Gastroesophageal sphincter (tissue), 3 donors: ENCODE measurements around the gene DNAJC21.

Source experiments
- POLR2A ChIP-seq, 2 donors: fragments of 450-650 bp; IDR thresholded peaks; one replicate each; pipeline ENCODE4 v1.6.1; 2017; ENCODE audit warnings: antibody characterized with exemption in 2 of 2, mild to moderate bottlenecking in 2 of 2, moderate library complexity in 1 of 2
- POLR2AphosphoS5 ChIP-seq: sonication (generic); formaldehyde crosslinking; IDR thresholded peaks from one replicate; pipeline ENCODE4 v1.6.1; 2017; ENCODE audit warnings: antibody characterized with exemption
- TF ChIP-seq, protein P1 (sequence below), 4 experiments: fragments of 200-600 bp in 2 of 4; fragments of 450-650 bp in 2 of 4; sonication (generic) in 1 of 4; IDR thresholded peaks; one replicate each; pipeline ENCODE4 v1.5.1; 2017 to 2019; ENCODE audit warnings: antibody characterized with exemption in 4 of 4, mild to moderate bottlenecking in 2 of 4, moderate library complexity in 2 of 4

- TF ChIP-seq, protein P1, sequence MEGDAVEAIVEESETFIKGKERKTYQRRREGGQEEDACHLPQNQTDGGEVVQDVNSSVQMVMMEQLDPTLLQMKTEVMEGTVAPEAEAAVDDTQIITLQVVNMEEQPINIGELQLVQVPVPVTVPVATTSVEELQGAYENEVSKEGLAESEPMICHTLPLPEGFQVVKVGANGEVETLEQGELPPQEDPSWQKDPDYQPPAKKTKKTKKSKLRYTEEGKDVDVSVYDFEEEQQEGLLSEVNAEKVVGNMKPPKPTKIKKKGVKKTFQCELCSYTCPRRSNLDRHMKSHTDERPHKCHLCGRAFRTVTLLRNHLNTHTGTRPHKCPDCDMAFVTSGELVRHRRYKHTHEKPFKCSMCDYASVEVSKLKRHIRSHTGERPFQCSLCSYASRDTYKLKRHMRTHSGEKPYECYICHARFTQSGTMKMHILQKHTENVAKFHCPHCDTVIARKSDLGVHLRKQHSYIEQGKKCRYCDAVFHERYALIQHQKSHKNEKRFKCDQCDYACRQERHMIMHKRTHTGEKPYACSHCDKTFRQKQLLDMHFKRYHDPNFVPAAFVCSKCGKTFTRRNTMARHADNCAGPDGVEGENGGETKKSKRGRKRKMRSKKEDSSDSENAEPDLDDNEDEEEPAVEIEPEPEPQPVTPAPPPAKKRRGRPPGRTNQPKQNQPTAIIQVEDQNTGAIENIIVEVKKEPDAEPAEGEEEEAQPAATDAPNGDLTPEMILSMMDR (IDR thresholded peaks at IDR 0.05) = no peak
- TF ChIP-seq POLR2A (IDR thresholded peaks at IDR 0.05) (no peak), POLR2AphosphoS5 (no peak)
Observed at GRCh38 chr5:34891981-34892380, 37.4 kb upstream of the DNAJC21 start.
